ENCODE measurements around the gene CD3D.

Gene CD3D

GRCh38 chr11:118304568-118305248, 37.8 kb downstream of the CD3D start, which contains the start of gene CD3E:
Gene CD3E (plus strand): TSS chr11:118304730. CDS start chr11:118304953, 223 bp downstream.
- DNase-seq (ENCODE audit: low read depth in 2 of 3, low spot score in 1 of 3): peak in 2 of 3 donors; percentile 60 to 64

- no peak for DNase-seq (ENCODE audit: low read depth in 2 of 3, low spot score in 1 of 3)
These were observed 38.3 kb downstream of the CD3D start for GRCh38 chr11:118304227-118304567.

- no peak for DNase-seq (ENCODE audit: low read depth in 2 of 3, low spot score in 1 of 3)
These were observed 40.8 kb downstream of the CD3D start for GRCh38 chr11:118301600-118302195.

GRCh38 chr11:118295815-118296454, 46.6 kb downstream of the CD3D start:
- DNase-seq (ENCODE audit: low read depth in 2 of 3, low spot score in 1 of 3): no peak

- no peak for DNase-seq (ENCODE audit: low read depth in 2 of 3, low spot score in 1 of 3)
These were observed 47.3 kb downstream of the CD3D start for GRCh38 chr11:118295199-118295598.

GRCh38 chr11:118294053-118294452, 48.5 kb downstream of the CD3D start:
- DNase-seq (ENCODE audit: low read depth in 2 of 3, low spot score in 1 of 3): no peak

GRCh38 chr11:118291477-118292135, 50.9 kb downstream of the CD3D start:
- DNase-seq (ENCODE audit: low read depth in 2 of 3, low spot score in 1 of 3): no peak

GRCh38 chr11:118290923-118291322, 51.6 kb downstream of the CD3D start:
- peak in 1 of 3 donors; percentile 53 for DNase-seq (ENCODE audit: low read depth in 2 of 3, low spot score in 1 of 3)

- DNase-seq (ENCODE audit: low read depth in 2 of 3, low spot score in 1 of 3): no peak
These were observed 53.1 kb downstream of the CD3D start for GRCh38 chr11:118289401-118289800.

All from stimulated activated CD4-positive, alpha-beta T cell treated with anti-CD3 and anti-CD28 coated beads, Interleukin-12 subunit alpha, Interleukin-12 subunit beta, amount 100 ng/mL, for 48 hours (primary cell).